HEK293 (cell line): ENCODE results near the gene SPRED2.

Source experiments
- IKZF3 ChIP-seq: fragments of 450-650 bp; IDR thresholded peaks from 2 replicates; pipeline ENCODE4 v1.5.0; 2018; ENCODE audit warnings: missing biosample characterization, mild to moderate bottlenecking, missing genetic modification characterization, moderate library complexity
- PBX3 ChIP-seq: sonication (generic); formaldehyde crosslinking; IDR thresholded peaks from 2 replicates; pipeline ENCODE4 v1.8.1; 2022; ENCODE audit warnings: mild to moderate bottlenecking, moderate library complexity, missing genetic modification reagents
- SETDB1 ChIP-seq: IDR thresholded peaks from one replicate; pipeline ENCODE4 v1.6.1; 2017; ENCODE audit warnings: mild to moderate bottlenecking, low read length, moderate library complexity, mixed read lengths; ENCODE audit not compliant: insufficient read length
- WT1 ChIP-seq: fragments of 450-650 bp; formaldehyde crosslinking; IDR thresholded peaks from 2 replicates; pipeline ENCODE4 v1.5.1; 2016; ENCODE audit warnings: missing biosample characterization, missing genetic modification characterization
- YY1 ChIP-seq: fragments of 450-650 bp; formaldehyde crosslinking; IDR thresholded peaks from 2 replicates; pipeline ENCODE4 v1.5.1; 2018; ENCODE audit warnings: missing biosample characterization, missing genetic modification characterization
- YY2 ChIP-seq: fragments of 450-650 bp; formaldehyde crosslinking; IDR thresholded peaks from 2 replicates; pipeline ENCODE4 v1.5.1; 2016; ENCODE audit warnings: missing biosample characterization, missing genetic modification characterization
- ZBTB20 ChIP-seq: fragments of 450-650 bp; formaldehyde crosslinking; IDR thresholded peaks from 2 replicates; pipeline ENCODE4 v1.5.1; 2016; ENCODE audit warnings: missing biosample characterization, missing genetic modification characterization
- ZBTB7A ChIP-seq: fragments of 450-650 bp; formaldehyde crosslinking; IDR thresholded peaks from 2 replicates; pipeline ENCODE4 v1.5.1; 2016; ENCODE audit warnings: low read depth, missing biosample characterization, missing genetic modification characterization
- ZNF114 ChIP-seq: fragments of 450-650 bp; formaldehyde crosslinking; IDR thresholded peaks from 2 replicates; pipeline ENCODE4 v1.5.0; 2017; ENCODE audit warnings: missing biosample characterization, missing genetic modification characterization
- ZNF341 ChIP-seq: fragments of 450-650 bp; formaldehyde crosslinking; IDR thresholded peaks from 2 replicates; pipeline ENCODE4; 2016; ENCODE audit warnings: low read depth, missing biosample characterization, missing genetic modification characterization
- ZNF391 ChIP-seq: fragments of 450-650 bp; formaldehyde crosslinking; IDR thresholded peaks from 2 replicates; pipeline ENCODE4 v1.5.1; 2016; ENCODE audit warnings: low read depth, missing biosample characterization, missing genetic modification characterization, borderline replicate concordance
- ZNF571 ChIP-seq: fragments of 450-650 bp; formaldehyde crosslinking; IDR thresholded peaks from 2 replicates; pipeline ENCODE4 v1.5.0; 2017; ENCODE audit warnings: missing biosample characterization, missing genetic modification characterization
- ZNF837 ChIP-seq: fragments of 450-650 bp; formaldehyde crosslinking; IDR thresholded peaks from 2 replicates; pipeline ENCODE4 v1.5.1; 2016; ENCODE audit warnings: missing biosample characterization, missing genetic modification characterization
- TF ChIP-seq, protein P1 (sequence below): fragments of 450-650 bp; formaldehyde crosslinking; IDR thresholded peaks from 2 replicates; pipeline ENCODE4 v1.5.1; 2016; ENCODE audit warnings: missing biosample characterization, missing genetic modification characterization

DNA sequence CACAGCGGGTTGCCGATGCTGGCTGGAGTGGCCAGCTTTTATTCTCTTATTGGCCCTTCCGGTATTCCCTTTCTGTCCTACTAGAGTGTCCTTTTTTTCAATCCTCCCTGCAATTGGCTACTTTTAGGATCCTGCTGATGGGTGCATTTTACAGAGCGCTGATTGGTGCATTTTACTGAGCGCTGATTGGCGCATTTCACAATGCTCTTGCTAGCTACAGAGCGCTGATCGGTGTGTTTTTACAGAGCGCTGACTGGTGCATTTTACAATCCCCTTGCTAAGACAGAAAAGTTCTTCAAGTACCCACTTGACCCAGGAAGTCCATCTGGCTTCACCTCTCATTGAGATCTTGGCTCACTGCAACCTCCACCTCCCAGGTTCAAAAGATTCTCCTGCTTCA, 44.4 kb upstream of the SPRED2 start:
- TF ChIP-seq PBX3 (CRISPR knock-in tag) (no peak), IKZF3 (tag by site-specific recombination) (no peak), ZNF391 (no peak), WT1 (tag by site-specific recombination) (no peak), SETDB1 (no peak), YY2 (no peak), ZNF114 (tag by site-specific recombination) (no peak), YY1 (no peak), ZNF341 (tag by site-specific recombination) (no peak), ZNF837 (tag by site-specific recombination) (no peak), ZBTB20 (tag by site-specific recombination) (no peak), ZBTB7A (tag by site-specific recombination) (no peak), ZNF571 (tag by site-specific recombination) (no peak)
- TF ChIP-seq, protein P1, sequence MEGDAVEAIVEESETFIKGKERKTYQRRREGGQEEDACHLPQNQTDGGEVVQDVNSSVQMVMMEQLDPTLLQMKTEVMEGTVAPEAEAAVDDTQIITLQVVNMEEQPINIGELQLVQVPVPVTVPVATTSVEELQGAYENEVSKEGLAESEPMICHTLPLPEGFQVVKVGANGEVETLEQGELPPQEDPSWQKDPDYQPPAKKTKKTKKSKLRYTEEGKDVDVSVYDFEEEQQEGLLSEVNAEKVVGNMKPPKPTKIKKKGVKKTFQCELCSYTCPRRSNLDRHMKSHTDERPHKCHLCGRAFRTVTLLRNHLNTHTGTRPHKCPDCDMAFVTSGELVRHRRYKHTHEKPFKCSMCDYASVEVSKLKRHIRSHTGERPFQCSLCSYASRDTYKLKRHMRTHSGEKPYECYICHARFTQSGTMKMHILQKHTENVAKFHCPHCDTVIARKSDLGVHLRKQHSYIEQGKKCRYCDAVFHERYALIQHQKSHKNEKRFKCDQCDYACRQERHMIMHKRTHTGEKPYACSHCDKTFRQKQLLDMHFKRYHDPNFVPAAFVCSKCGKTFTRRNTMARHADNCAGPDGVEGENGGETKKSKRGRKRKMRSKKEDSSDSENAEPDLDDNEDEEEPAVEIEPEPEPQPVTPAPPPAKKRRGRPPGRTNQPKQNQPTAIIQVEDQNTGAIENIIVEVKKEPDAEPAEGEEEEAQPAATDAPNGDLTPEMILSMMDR, result no peak
